K562 (cell line): ENCODE results near the gene GATA5. TPM values are rescaled to one million over a fixed set of nuclear protein-coding genes. Genes with fewer than 3 reads are reported as not detected.

Experiments used
- ATAC-seq: fragments of 200-7000 bp; cut with Tn5 transposase; 3 replicates; pipeline ENCODE4 v1.9.1; 2020; ENCODE audit warnings: moderate library complexity
- BruUV-seq: library from RNA; stranded (reverse); fragments of 400-500 nt; replicated peaks from 2 replicates; lab custom pipeline; 2021; lab: Mats Ljungman, UMichigan
- CTCF ChIA-PET: fragments of 300-600 bp; formaldehyde crosslinking; extraction: SDS; loops from one replicate; lab custom pipeline; 2021; ENCODE audit warnings: low intra/inter-chr PET ratio; lab: Yijun Ruan, JAX
- POLR2A ChIA-PET: fragments of 300-600, 350-650 bp; sonication (Branson Sonifier 250); formaldehyde crosslinking; extraction: SDS; loops from one replicate; lab custom pipeline; 2021; ENCODE audit warnings: antibody characterized with exemption, inconsistent platforms; lab: Yijun Ruan, JAX
- DNase-seq, 4 experiments: peaks; one replicate each; pipeline versions ENCODE4 v3.0.0 to v3.0.0-alpha.2; 2011 to 2018; ENCODE audit warnings: low spot score in 3 of 4, mixed read lengths in 3 of 4; ENCODE audit errors: extremely low read depth in 1 of 4
- FAIRE-seq: peaks from 2 replicates; lab custom pipeline; 2011; peaks lifted over from hg19 to GRCh38; lab: Jason Lieb, UNC
- H2AFZ ChIP-seq: 2 replicates; pipeline ENCODE4 v1.6.0; 2011; ENCODE audit warnings: low read depth, low read length, control low read depth, inconsistent platforms
- H3K27ac ChIP-seq: fragments of 200-600 bp; 3 replicates; pipeline ENCODE4 v1.8.0; 2011; ENCODE audit warnings: low read depth, mild to moderate bottlenecking, control low read depth, inconsistent platforms, low read length, moderate library complexity, mixed read lengths; ENCODE audit errors: extremely low read depth
- H3K27me3 ChIP-seq, 2 experiments: fragments of 300-600 bp in 1 of 2; 2 replicates in 1 of 2; 3 replicates in 1 of 2; pipeline versions ENCODE4 v1.6.0 to v1.8.0; 2011; ENCODE audit warnings: inconsistent platforms in 2 of 2, low read length in 2 of 2, mild to moderate bottlenecking in 1 of 2, mixed read lengths in 1 of 2, moderate library complexity in 1 of 2; ENCODE audit not compliant: control insufficient read depth in 2 of 2, insufficient read depth in 2 of 2
- H3K36me3 ChIP-seq: fragments of 300-600 bp; 3 replicates; pipeline ENCODE4 v1.8.0; 2011; ENCODE audit warnings: mild to moderate bottlenecking, low read length, inconsistent platforms; ENCODE audit not compliant: control insufficient read depth, insufficient read depth
- H3K4me1 ChIP-seq, 2 experiments: fragments of 200-600 bp in 1 of 2; replicated peaks in 1 of 2; 2 replicates in 1 of 2; 3 replicates in 1 of 2; pipeline versions ENCODE4 v1.5.1 to v1.8.0; 2011; ENCODE audit warnings: inconsistent platforms in 2 of 2, low read length in 2 of 2, mild to moderate bottlenecking in 1 of 2, mixed read lengths in 1 of 2, moderate library complexity in 1 of 2; ENCODE audit not compliant: control insufficient read depth in 2 of 2, insufficient read depth in 2 of 2
- H3K4me2 ChIP-seq: 2 replicates; pipeline ENCODE4 v1.6.1; 2011; ENCODE audit warnings: low read length, control low read depth, inconsistent platforms, mixed read lengths; ENCODE audit not compliant: insufficient read depth
- H3K4me3 ChIP-seq: fragments of 200-600 bp; sonication (generic), shearing (Covaris generic); 2 replicates; pipeline ENCODE4 v1.5.1; 2016; ENCODE audit warnings: control low read depth, inconsistent platforms
- H3K79me2 ChIP-seq: fragments of 200-600 bp; 3 replicates; pipeline ENCODE4 v1.8.0; 2011; ENCODE audit warnings: low read length, inconsistent platforms; ENCODE audit not compliant: control insufficient read depth, insufficient read depth
- H3K9ac ChIP-seq, 2 experiments: 2 replicates each; pipeline versions ENCODE4 v1.6.0 to v1.6.1; 2011; ENCODE audit warnings: low read depth in 2 of 2, low read length in 2 of 2, control low read depth in 1 of 2, inconsistent platforms in 1 of 2, mild to moderate bottlenecking in 1 of 2, mixed read lengths in 1 of 2; ENCODE audit not compliant: insufficient read depth in 1 of 2
- H3K9me1 ChIP-seq: one replicate; pipeline ENCODE4 v1.6.0; 2011; ENCODE audit warnings: inconsistent platforms, mild to moderate bottlenecking, low read length, moderate library complexity; ENCODE audit not compliant: control insufficient read depth, insufficient read depth
- H3K9me3 ChIP-seq: replicated peaks from 2 replicates; pipeline ENCODE4 v1.5.1; 2011; ENCODE audit warnings: low read depth, low read length, inconsistent platforms; ENCODE audit not compliant: control insufficient read depth, insufficient read depth
- H4K20me1 ChIP-seq: replicated peaks from 2 replicates; pipeline ENCODE4 v1.6.1; 2011; ENCODE audit warnings: low read length, inconsistent platforms, mixed read lengths; ENCODE audit not compliant: control insufficient read depth, insufficient read depth
- ETS2 ChIP-seq: IDR thresholded peaks from 2 replicates; pipeline ENCODE4 v1.6.1; 2016; ENCODE audit warnings: borderline replicate concordance, missing genetic modification characterization, mild to moderate bottlenecking, moderate library complexity, missing compliant biosample characterization; ENCODE audit not compliant: poor library complexity, severe bottlenecking
- NBN ChIP-seq: fragments of 450-650 bp; IDR thresholded peaks from 2 replicates; pipeline ENCODE4 v1.6.1; 2016; ENCODE audit warnings: low read depth, mild to moderate bottlenecking
- PCBP2 ChIP-seq: fragments of 200-400 bp; formaldehyde crosslinking; IDR thresholded peaks from 2 replicates; pipeline ENCODE4 v1.6.1; 2018; ENCODE audit warnings: low read length, low read depth, mild to moderate bottlenecking, moderate library complexity; ENCODE audit not compliant: poor library complexity, severe bottlenecking
- PML ChIP-seq: IDR thresholded peaks from 2 replicates; pipeline ENCODE4 v1.6.1; 2012; ENCODE audit warnings: low read length, inconsistent platforms
- ZNF324 ChIP-seq: fragments of 250-450 bp; sonication (Bioruptor Pico); IDR thresholded peaks from 2 replicates; pipeline ENCODE4 v1.4.0; 2020; ENCODE audit warnings: mild to moderate bottlenecking
- WGBS: fragments of 100-300 bp; shearing (Covaris generic); methylation state at CpG from one replicate; pipeline ENCODE4 v1.1.6; 2016; ENCODE audit warnings: low coverage, mixed read lengths; ENCODE audit not compliant: insufficient coverage; ENCODE audit errors: missing lambda C conversion rate; 5-methylcytosine and 5-hydroxymethylcytosine counted together
- in situ Hi-C: fragments of 300-500 bp; cut with MboI; formaldehyde crosslinking; loops from 4 replicates; pipeline ENCODE4 v1.15.0; 2018; ENCODE audit warnings: inconsistent platforms, mixed read lengths
- intact Hi-C: fragments of 100-400 bp; cut with micrococcal nuclease; formaldehyde crosslinking; loops from 2 replicates; pipeline ENCODE4 v1.14.2; 2022
- polyA plus RNA-seq, 8 experiments: library from polyadenylated mRNA; depleted of rRNA in 4 of 8; stranded (reverse) in 5 of 8; unstranded in 3 of 8; fragments of >200 nt; fragmentation: Nextera tagmentation in 2 of 8; fragmentation: Illumina TruSeq in 1 of 8; extraction: Ambion mirVana in 2 of 8; extraction: Trizol in 1 of 8; gene quantifications; 2 replicates each; pipeline versions ENCODE4 v1.2.1 to v1.2.3, GENCODE V29; 2011 to 2014; ENCODE audit warnings: inconsistent platforms in 1 of 8, missing spikeins in 1 of 8
- total RNA-seq, 7 experiments: library from RNA; depleted of rRNA in 6 of 7; stranded (reverse); fragments of >200 nt in 6 of 7; fragmentation: Illumina TruSeq in 2 of 7; extraction: Trizol in 2 of 7; gene quantifications; 2 replicates each; pipeline versions ENCODE4 v1.2.1 to v1.2.3, GENCODE V29; 2011 to 2021; ENCODE audit warnings: low replicate concordance in 1 of 7

Gene GATA5
- total and polyA plus RNA-seq, 9 of the 15 experiments (the other 6 are each of a cell fraction or from before 2014, with no cell fraction given): 0.09 to 0.57 (median 0.20) TPM; not detected in 3

DNA sequence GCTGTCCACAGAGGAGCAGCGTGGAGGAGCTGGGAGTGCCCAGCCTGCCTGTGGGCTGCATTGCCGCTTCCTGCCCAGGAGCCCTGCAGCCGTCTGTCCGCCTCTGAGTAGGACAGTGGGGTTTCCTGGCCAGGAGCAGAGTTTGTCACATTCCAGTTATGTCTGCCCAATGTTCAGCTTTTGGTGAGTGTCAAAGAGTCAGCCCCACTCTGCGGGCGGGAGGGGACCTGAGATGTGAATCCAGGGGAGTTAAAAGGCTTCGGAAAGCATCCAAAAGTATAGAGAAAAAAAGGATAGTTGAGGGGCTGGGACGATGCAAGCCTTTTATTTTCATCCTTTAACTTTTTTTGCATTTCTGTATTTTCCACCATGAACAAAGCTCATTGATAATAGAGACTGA is 7.2 kb upstream of the GATA5 start:
- Histone ChIP-seq H3K9me1 (peaks cover 2% of the 10 kb centered on the region), H3K27ac (no peak overlapping the region), H3K4me1 (peaks cover 49 to 91% of the 10 kb centered on the region in 2 experiments), H2AFZ (peak overlapping the region; percentile 50; the same call in 1 of the 2 replicates), H3K9ac (0 out of 4 replicates have a peak overlapping the region, but pooled peaks of 1 of the 2 experiments have one; percentile 59), H3K27me3 (peaks cover 0 to 23% of the 10 kb centered on the region in 2 experiments; a peak in 2 of 5 replicates), H4K20me1 (no peaks in the 10 kb centered on the region), H3K9me3 (no peaks in the 10 kb centered on the region), H3K4me3 (no peak overlapping the region), H3K79me2 (no peaks in the 10 kb centered on the region), H3K36me3 (no peaks in the 10 kb centered on the region), H3K4me2 (no peak overlapping the region)
- 33% methylated on average over 8 of the region's 8 CpGs for WGBS
- CTCF ChIA-PET: no interaction called here
- ATAC-seq (no peak), DNase-seq (no peak), FAIRE-seq (no peak)
- BruUV-seq: no TSS peak
- POLR2A ChIA-PET: no interaction called here
- intact Hi-C loops: no loop called here
- in situ Hi-C loops: no loop called here
- TF ChIP-seq PML (no peak), PCBP2 (no peak), ETS2 (tag) (no peak), ZNF324 (CRISPR knock-in tag) (no peak), NBN (no peak)
